ENCODE results near the gene MTA1.

MTA1 gene

GRCh38 chr14:105501504-105502291 lies 82.1 kb downstream of the MTA1 start:
- DNase-seq = no peak

- no peak for DNase-seq
These were observed 83.0 kb downstream of the MTA1 start for GRCh38 chr14:105502446-105503295.

GRCh38 chr14:105503296-105503640 lies 83.6 kb downstream of the MTA1 start:
- no peak for DNase-seq

GRCh38 chr14:105503935-105504692 lies 84.5 kb downstream of the MTA1 start:
- DNase-seq = no peak

- no peak for DNase-seq
These were observed 85.5 kb downstream of the MTA1 start for GRCh38 chr14:105505101-105505500.

- no peak for DNase-seq
These were observed 87.6 kb downstream of the MTA1 start for GRCh38 chr14:105507247-105507646.

GRCh38 chr14:105508069-105508468 lies 88.4 kb downstream of the MTA1 start:
- no peak for DNase-seq

GRCh38 chr14:105508601-105509000 lies 89.0 kb downstream of the MTA1 start:
- DNase-seq = no peak

GRCh38 chr14:105517096-105517495 lies 97.5 kb downstream of the MTA1 start:
- DNase-seq = no peak

GRCh38 chr14:105519946-105520698 lies 100.5 kb downstream of the MTA1 start:
- DNase-seq = no peak

Data from amniotic stem cell (primary cell).